Measurements from ENCODE around the gene SLC5A6.
A peak's percentile ranks its signal among the peaks of the same experiment; 100 is the strongest.

Gene SLC5A6

DNA sequence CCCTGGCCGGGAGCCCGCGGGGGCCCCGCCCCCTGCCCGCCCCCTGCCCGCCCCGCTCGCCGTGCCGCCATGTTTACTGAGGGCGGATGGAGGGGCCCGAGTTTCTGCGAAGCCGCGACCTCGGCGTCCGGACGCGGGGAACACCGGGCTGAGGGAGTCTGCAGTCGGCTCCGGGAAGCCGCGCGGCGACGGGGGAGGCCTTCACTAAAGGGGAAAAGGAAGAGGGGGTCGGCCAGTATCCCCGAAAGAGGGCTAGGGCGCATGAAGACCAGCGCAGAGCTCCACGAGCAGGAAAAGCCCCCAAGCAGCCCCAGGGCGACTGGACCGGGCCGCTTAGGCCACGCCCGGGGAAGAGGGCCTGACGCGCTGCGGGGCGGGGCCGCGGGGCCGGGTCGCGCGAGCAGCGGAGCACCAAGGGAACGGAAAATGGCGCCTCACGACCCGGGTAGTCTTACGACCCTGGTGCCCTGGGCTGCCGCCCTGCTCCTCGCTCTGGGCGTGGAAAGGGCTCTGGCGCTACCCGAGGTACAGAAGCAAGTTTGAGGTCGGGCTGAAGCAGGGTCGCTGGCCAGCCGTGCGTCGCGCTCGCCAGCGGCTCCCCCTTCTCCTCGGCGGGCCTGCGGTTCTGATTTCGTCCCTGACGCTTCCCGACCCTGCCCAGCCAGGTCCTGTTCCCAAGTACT is at the start of gene SLC5A6, which contains the start of gene ATRAID:
SLC5A6 (minus strand) TSS at position 326 of the 683 bp plus-strand sequence. CDS start 4,618 bp downstream, outside the sequence.
ATRAID (plus strand) TSS at position 99 of the 683 bp plus-strand sequence; CDS start at position 427, 328 bp downstream.
- DNase-seq: peak; percentile 80

DNA sequence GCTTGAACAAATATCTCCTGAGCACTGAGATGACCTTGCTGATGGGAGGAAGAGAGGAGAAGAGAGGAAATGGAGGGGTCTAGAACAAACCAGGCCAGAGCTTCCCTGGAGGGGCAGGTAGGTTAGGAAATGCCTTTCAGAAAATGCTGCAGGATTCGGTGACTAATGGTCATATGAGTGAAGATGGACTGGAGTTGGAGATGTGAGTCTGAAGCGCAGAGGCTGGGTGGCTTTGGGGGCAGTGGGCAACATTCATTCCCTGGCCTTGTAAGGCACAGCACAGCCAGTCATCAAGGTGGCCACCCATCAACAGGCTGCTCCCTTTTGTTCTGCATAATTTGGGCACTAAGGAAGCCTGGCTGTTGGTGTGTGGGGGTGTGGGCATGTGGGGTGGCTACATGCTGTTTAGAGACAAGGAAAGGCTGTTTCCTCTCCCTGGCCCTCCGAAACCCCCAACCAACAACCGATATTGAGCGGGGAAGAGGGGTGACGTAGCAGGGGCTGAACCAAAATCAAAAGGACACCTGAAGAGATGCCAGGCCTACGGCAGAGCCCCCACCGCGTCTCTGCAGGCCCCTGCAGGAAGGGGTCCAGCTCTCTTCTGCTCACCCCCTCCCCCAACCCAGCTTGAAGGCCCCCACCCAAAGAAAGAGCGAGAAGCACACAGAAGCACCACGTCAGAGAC is 49.3 kb upstream of the SLC5A6 start:
- no peak for DNase-seq

- DNase-seq: no peak
These were observed 46.0 kb upstream of the SLC5A6 start for GRCh38 chr2:27258051-27258450.

DNA sequence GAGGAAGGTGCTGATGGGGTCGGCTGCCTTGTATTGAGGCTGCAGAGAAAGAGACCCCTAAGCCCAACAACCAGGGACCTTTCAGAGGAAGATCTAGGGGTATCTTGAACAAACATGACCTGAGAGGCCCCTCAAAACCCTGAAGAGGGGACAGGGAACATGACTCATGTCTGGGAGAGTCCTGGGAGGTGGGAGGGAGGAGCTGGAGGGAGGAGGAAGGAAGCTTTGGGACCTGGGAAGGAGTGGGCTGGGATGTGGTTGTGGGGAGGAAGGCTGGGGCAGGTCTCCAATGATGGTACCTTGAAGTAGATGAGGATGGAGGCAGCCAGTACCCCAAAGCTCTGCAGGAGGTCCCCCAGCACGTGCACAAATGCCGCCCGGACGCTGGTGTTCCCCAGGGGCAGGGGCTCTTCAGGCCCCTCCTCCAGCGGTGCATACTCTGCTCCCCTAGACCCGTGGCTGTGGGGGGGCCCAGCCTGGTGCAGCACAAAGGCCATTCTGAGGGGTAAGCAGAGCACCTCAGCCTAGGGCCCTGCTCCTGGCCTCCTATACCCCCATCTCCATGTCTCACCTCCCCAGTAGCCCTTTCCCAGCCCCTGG is 44.9 kb upstream of the SLC5A6 start:
- no peak for DNase-seq

DNA sequence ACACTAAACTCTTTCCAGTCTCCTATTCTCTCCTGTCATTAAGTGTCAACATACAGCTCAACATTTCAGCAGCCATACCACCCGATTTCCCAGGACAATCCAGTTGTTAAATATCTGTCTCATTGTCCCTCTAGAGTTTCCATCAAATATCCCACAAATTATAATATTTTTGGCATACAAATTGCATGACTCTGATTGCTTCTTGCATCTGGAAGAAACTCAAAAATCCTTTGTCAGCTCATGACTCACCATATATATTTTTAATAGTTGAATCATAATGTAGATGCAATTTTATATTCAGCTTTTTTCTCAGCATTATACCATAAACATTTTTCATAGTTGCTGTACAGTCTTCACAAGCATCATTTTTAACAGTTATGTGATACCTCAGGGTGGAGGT is 43.6 kb upstream of the SLC5A6 start:
- no peak for DNase-seq

GRCh38 chr2:27255187-27255586 is 43.1 kb upstream of the SLC5A6 start:
- no peak for DNase-seq

- DNase-seq: no peak
These were observed 39.7 kb upstream of the SLC5A6 start for GRCh38 chr2:27251766-27252165.

DNA sequence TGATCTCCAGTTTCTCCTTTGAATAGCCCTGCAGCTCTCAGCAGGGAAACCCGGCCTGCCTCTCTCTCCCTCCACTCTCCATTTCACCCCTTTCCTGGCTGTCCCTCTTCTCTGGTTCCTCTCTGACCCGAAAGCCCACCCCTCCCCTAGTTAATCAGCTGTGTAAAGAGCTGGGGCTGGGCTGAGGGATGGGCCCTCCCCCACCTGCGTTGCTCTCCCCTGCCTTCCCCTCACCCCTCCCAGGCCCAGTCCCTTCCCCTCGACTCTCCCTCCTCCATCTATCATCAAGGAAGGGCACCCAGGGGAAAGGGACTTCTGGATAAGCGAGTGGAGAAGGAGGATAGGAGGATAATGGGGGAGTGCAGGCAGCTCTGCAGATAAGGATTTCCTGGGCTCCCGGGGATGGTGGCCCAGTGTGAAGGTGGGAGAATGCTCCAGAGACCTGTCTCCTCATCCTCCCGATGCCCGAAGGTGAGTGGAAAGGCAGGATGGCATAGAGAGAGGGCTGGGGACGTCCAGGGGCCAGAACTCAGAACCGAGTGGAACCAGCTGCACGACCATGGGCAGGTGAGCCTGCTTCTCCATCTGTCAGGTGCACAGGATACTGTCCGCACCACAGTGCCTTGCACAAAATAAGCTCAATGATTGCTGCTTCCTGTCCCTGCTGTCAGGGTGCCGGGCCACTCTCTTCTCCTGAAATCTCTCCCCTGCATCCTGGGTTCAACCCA is 38.7 kb upstream of the SLC5A6 start:
- DNase-seq: no peak

DNA sequence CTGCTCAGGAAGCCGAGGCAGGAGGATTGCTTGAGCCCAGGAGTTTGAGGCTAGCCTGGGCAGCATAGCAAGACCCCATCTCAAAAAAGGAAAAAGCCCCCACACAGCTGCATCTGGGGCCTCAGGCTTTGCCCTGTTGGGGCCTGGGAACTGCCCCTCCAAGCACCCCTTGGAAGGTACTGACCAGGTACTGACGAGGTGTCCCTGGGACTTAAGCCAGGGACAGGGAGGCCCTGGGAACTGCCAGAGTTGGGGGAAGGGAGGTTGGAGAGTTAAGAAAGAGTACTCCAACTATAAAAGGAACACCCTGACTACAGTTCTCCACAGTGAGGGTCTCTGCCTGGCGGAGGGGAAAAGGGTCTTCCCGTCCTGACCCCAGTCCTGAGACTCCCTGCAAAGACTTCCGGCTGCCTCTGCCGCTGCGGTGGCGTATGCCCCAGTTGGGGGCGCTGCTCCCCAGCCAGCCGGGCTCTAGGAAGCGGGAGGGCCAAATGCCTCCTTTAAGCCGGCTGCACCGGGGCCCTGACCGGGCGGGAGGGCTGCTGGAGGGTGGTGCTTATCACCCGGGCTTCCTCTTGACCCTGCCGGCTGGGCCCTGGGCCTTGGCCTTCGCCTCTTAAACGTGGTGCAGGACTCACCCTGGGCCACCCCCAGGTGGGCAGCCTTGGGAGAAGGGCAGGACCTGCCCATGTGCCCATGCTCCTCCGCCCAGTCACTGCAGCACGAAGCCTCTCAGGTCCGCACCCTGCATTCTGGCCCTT is 38.0 kb upstream of the SLC5A6 start:
- no peak for DNase-seq

DNA sequence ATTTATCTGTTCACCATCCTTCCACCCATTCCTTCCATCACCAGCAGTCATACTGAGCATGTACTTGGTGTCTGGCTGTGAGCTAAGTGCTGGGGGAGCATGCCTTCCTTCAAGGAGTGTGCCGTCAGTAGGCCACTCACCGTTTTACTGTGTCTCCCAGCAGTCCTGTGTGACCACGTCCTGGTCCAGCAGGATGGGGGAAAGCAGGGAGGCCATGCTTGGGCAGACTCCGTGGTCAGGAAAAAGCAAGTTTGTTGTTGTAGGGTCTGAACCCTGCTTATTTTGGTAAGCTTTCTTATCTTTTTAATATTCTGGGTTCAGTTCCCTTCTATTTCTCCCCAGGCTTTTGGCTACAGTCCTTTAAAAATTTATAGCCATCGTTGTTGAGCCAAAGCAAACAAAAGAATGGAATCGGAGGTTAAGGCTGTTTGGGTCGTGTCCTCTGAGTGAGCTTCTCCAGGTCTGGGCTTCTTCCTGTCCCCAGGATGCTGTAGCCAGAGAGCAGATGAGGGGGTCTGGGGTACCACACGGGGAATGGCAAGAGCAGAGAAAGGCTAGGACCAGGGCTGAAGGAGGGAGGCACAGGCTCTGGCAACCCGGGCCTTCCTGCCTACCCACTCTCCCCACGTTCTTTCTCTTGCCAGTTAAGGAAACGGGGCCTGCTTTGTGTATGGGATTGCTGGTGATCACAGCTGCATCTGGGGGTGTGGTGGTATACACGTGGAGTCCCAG is 37.3 kb upstream of the SLC5A6 start:
- DNase-seq: no peak

DNA sequence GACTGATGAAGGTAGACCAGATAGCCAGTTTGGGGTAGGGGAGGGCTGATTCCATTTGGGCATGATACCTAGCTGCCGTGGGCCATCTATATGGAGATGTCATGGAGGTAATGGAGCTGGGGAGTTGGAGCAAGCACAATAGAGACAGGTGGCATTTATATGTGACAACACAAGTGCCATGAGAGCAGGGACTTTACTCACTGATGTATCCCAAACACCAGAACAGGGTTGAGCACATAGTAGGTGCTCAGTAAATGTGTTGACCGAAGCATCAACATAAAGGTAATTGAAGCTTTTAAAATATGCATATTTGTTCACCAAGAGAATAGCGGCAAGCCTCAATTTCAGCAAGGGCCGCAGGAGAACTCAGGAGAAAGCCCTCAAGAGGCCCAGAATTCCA is 35.8 kb upstream of the SLC5A6 start:
- DNase-seq: no peak

- DNase-seq: no peak
These were observed 33.6 kb upstream of the SLC5A6 start for GRCh38 chr2:27245626-27246025.

GRCh38 chr2:27245116-27245515 is 33.0 kb upstream of the SLC5A6 start:
- DNase-seq: no peak

GRCh38 chr2:27243391-27244130 is 31.5 kb upstream of the SLC5A6 start:
- DNase-seq: no peak

DNA sequence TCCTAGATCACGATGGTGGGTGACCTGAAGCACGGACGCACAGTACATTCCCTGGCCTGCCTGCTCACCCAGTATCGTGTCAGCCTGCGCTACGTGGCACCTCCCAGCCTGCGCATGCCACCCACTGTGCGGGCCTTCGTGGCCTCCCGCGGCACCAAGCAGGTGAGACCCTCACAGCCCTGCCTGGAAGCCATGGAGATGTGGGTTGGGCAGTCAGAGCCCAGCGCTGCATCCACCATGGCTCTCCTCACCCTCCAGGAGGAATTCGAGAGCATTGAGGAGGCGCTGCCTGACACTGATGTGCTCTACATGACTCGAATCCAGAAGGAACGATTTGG is 30.5 kb upstream of the SLC5A6 start:
- DNase-seq: no peak

- DNase-seq: no peak
These were observed 29.9 kb upstream of the SLC5A6 start for GRCh38 chr2:27241761-27242613.

- no peak for DNase-seq
These were observed 28.3 kb upstream of the SLC5A6 start for GRCh38 chr2:27240406-27240805.

GRCh38 chr2:27238976-27239375 is 26.9 kb upstream of the SLC5A6 start:
- no peak for DNase-seq

DNA sequence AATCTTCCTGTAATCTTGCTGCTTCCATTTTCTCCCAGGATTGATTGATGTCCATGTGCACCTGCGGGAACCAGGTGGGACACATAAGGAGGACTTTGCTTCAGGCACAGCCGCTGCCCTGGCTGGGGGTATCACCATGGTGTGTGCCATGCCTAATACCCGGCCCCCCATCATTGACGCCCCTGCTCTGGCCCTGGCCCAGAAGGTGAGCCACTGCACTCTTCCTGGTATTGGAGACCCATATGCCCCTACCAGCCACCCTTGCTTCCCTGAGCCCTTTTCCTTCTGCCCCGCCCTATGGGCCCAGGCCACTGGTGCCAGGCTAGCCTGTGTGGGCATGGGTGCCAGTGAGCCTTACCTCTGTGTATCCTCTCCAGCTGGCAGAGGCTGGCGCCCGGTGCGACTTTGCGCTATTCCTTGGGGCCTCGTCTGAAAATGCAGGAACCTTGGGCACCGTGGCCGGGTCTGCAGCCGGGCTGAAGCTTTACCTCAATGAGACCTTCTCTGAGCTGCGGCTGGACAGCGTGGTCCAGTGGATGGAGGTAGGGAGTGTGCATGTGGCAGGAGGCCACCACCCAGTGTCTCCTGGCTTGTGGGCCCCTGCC is 25.4 kb upstream of the SLC5A6 start:
- no peak for DNase-seq

DNA sequence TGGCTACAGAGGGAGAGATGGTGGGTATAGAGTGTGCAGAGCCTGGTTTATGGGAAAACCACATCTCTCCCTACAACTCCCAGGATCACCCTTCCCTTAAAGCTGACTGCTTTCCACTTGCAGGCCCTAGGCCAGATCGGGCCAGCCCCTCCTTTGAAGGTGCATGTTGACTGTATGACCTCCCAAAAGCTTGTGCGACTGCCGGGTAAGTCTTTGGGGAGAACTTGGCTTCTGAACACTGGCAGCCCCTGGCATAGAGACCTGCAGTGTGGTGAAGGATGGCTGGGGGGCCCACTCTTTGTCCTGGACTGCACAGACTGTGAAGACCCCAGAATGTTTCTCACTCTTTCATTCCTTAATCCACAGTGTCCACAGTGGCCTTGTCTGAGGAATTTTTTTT is 24.6 kb upstream of the SLC5A6 start:
- DNase-seq: no peak

All from T1000 (cell line).